SK-N-SH treated with all-trans-retinoic acid at 6 μM for 48 hours (cell line): ENCODE data around the gene FAM227A.

ENCODE experiments used
- ATAC-seq: fragments of 200-7000 bp; cut with Tn5 transposase; 3 replicates; pipeline ENCODE4 v1.9.1; 2020; ENCODE audit warnings: mild to moderate bottlenecking, moderate library complexity
- ARNTL ChIP-seq: fragments of 450-650 bp; formaldehyde crosslinking; IDR thresholded peaks from 2 replicates; pipeline ENCODE4 v1.5.0; 2020; ENCODE audit warnings: low read depth, mild to moderate bottlenecking, moderate library complexity, borderline replicate concordance
- BACH2 ChIP-seq: fragments of 250-450 bp; sonication (Bioruptor Pico); IDR thresholded peaks from 2 replicates; pipeline ENCODE4 v1.9.0; 2021; ENCODE audit warnings: mild to moderate bottlenecking, borderline replicate concordance
- ESRRG ChIP-seq: fragments of 250-450 bp; sonication (Bioruptor Pico); IDR thresholded peaks from 2 replicates; pipeline ENCODE4 v1.6.1; 2021; ENCODE audit warnings: mild to moderate bottlenecking
- GLIS3 ChIP-seq: fragments of 250-450 bp; sonication (Bioruptor Pico); IDR thresholded peaks from 2 replicates; pipeline ENCODE4 v1.5.0; 2020; ENCODE audit warnings: mild to moderate bottlenecking, moderate library complexity
- ISL1 ChIP-seq: fragments of 250-450 bp; sonication (Bioruptor Pico); IDR thresholded peaks from 2 replicates; pipeline ENCODE4 v2.1.2; 2022; ENCODE audit warnings: mild to moderate bottlenecking, moderate library complexity
- OSR1 ChIP-seq: fragments of 250-450 bp; sonication (Bioruptor Pico); IDR thresholded peaks from 2 replicates; pipeline ENCODE4 v1.8.0; 2022; ENCODE audit warnings: moderate library complexity, mild to moderate bottlenecking, inconsistent platforms
- TCF4 ChIP-seq: fragments of 250-450 bp; sonication (Bioruptor Pico); IDR thresholded peaks from 2 replicates; pipeline ENCODE4 v1.8.0; 2021; ENCODE audit warnings: mild to moderate bottlenecking, moderate library complexity, borderline replicate concordance
- TOX ChIP-seq: fragments of 250-450 bp; sonication (Bioruptor Pico); IDR thresholded peaks from 2 replicates; pipeline ENCODE4 v1.8.0; 2021; ENCODE audit warnings: mild to moderate bottlenecking, moderate library complexity, borderline replicate concordance
- ZC3H10 ChIP-seq: fragments of 250-450 bp; sonication (Bioruptor Pico); IDR thresholded peaks from 2 replicates; pipeline ENCODE4 v1.5.1; 2021; ENCODE audit warnings: mild to moderate bottlenecking, moderate library complexity
- ZFP3 ChIP-seq: fragments of 250-450 bp; sonication (Bioruptor Pico); IDR thresholded peaks from 2 replicates; pipeline ENCODE4 v1.5.0; 2020; ENCODE audit warnings: mild to moderate bottlenecking, moderate library complexity
- ZFP30 ChIP-seq: fragments of 450-650 bp; formaldehyde crosslinking; IDR thresholded peaks from 2 replicates; pipeline ENCODE4 v1.5.0; 2022; ENCODE audit warnings: mild to moderate bottlenecking, moderate library complexity
- ZNF565 ChIP-seq: fragments of 450-650 bp; formaldehyde crosslinking; conservative IDR thresholded peaks from 2 replicates; pipeline ENCODE4 v1.5.0; 2020; ENCODE audit warnings: low read depth, mild to moderate bottlenecking, moderate library complexity
- ZNF70 ChIP-seq: fragments of 450-650 bp; formaldehyde crosslinking; IDR thresholded peaks from 2 replicates; pipeline ENCODE4 v1.5.0; 2020; ENCODE audit warnings: mild to moderate bottlenecking, moderate library complexity
- ZNF8 ChIP-seq: fragments of 450-650 bp; formaldehyde crosslinking; IDR thresholded peaks from 2 replicates; pipeline ENCODE4 v1.5.0; 2020; ENCODE audit warnings: mild to moderate bottlenecking, moderate library complexity
- TF ChIP-seq, protein P1 (sequence below): fragments of 250-450 bp; sonication (Bioruptor Pico); IDR thresholded peaks from 2 replicates; pipeline ENCODE4 v1.8.0; 2021; ENCODE audit warnings: low read depth, mild to moderate bottlenecking, moderate library complexity, borderline replicate concordance
- TF ChIP-seq, protein P2 (sequence below): fragments of 250-450 bp; sonication (Bioruptor Pico); IDR thresholded peaks from 2 replicates; pipeline ENCODE4 v1.5.1; 2020; ENCODE audit warnings: low read depth, mild to moderate bottlenecking, moderate library complexity
- TF ChIP-seq, protein P3 (sequence below): fragments of 250-450 bp; sonication (Bioruptor Pico); IDR thresholded peaks from 2 replicates; pipeline ENCODE4 v1.8.0; 2020; ENCODE audit warnings: mild to moderate bottlenecking, moderate library complexity, borderline replicate concordance
- TF ChIP-seq, protein P4 (sequence below): fragments of 250-450 bp; sonication (Bioruptor Pico); IDR thresholded peaks from 2 replicates; pipeline ENCODE4 v1.5.0; 2020; ENCODE audit warnings: mild to moderate bottlenecking, moderate library complexity

The FAM227A gene

DNA sequence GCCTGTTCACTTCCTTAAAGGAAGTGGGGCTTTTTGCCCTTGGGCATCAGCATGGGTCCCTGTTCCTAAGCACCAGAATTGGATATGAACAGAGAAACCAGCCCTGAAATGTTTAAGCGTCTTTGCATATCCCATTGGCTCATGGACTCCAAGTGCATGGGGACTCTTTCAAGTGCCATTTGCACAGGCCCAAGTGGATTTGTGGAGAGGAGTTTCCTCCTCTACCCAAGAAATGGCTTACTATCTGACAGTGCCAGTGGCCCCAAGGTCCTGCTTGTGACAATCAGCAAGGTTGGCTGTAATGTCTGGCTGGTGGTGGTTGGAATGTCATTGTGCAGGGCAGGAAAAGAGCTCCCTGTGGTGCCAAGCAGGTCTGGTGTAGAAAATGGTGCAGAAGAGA, 29.6 kb upstream of the FAM227A start:
- ATAC-seq, result no peak
- TF ChIP-seq ZNF70, result no peak
- TF ChIP-seq ZNF8 (CRISPR knock-in tag), result no peak
- TF ChIP-seq, protein P1, sequence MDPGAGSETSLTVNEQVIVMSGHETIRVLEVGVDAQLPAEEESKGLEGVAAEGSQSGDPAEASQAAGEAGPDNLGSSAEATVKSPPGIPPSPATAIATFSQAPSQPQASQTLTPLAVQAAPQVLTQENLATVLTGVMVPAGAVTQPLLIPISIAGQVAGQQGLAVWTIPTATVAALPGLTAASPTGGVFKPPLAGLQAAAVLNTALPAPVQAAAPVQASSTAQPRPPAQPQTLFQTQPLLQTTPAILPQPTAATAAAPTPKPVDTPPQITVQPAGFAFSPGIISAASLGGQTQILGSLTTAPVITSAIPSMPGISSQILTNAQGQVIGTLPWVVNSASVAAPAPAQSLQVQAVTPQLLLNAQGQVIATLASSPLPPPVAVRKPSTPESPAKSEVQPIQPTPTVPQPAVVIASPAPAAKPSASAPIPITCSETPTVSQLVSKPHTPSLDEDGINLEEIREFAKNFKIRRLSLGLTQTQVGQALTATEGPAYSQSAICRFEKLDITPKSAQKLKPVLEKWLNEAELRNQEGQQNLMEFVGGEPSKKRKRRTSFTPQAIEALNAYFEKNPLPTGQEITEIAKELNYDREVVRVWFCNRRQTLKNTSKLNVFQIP (CRISPR knock-in tag), result no peak
- no peak for TF ChIP-seq ARNTL (CRISPR knock-in tag)
- no peak for TF ChIP-seq BACH2 (CRISPR knock-in tag)
- TF ChIP-seq, protein P2, sequence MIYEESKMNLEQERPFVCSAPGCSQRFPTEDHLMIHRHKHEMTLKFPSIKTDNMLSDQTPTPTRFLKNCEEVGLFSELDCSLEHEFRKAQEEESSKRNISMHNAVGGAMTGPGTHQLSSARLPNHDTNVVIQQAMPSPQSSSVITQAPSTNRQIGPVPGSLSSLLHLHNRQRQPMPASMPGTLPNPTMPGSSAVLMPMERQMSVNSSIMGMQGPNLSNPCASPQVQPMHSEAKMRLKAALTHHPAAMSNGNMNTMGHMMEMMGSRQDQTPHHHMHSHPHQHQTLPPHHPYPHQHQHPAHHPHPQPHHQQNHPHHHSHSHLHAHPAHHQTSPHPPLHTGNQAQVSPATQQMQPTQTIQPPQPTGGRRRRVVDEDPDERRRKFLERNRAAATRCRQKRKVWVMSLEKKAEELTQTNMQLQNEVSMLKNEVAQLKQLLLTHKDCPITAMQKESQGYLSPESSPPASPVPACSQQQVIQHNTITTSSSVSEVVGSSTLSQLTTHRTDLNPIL (CRISPR knock-in tag), result no peak
- TF ChIP-seq, protein P3, sequence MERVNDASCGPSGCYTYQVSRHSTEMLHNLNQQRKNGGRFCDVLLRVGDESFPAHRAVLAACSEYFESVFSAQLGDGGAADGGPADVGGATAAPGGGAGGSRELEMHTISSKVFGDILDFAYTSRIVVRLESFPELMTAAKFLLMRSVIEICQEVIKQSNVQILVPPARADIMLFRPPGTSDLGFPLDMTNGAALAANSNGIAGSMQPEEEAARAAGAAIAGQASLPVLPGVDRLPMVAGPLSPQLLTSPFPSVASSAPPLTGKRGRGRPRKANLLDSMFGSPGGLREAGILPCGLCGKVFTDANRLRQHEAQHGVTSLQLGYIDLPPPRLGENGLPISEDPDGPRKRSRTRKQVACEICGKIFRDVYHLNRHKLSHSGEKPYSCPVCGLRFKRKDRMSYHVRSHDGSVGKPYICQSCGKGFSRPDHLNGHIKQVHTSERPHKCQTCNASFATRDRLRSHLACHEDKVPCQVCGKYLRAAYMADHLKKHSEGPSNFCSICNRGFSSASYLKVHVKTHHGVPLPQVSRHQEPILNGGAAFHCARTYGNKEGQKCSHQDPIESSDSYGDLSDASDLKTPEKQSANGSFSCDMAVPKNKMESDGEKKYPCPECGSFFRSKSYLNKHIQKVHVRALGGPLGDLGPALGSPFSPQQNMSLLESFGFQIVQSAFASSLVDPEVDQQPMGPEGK, result no peak
- no peak for TF ChIP-seq TOX (CRISPR knock-in tag)
- no peak for TF ChIP-seq ZNF565 (CRISPR knock-in tag)
- TF ChIP-seq ISL1 (CRISPR knock-in tag), result no peak

DNA sequence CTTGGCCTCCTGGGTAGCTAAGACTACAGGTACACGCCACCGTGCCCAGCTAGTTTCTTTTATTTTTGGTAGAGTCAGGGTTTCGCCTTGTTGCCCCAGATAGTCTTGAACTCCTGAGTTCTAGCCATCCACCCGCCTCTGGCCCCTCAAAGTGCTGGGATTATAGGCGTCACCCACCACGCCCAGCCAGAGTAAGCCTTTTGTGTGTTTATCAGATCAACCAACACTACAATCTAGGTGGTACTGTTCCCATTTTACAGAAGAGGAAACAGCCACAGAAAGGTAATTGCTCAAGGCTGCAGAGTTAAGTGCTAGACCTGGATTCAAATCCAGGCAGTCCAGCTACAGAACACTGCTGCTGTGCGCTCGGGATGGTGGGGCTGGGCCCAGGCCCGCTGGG, 28.7 kb upstream of the FAM227A start:
- no peak for ATAC-seq
- TF ChIP-seq ARNTL (CRISPR knock-in tag), result no peak
- TF ChIP-seq TOX (CRISPR knock-in tag), result no peak
- no peak for TF ChIP-seq ZC3H10 (CRISPR knock-in tag)
- no peak for TF ChIP-seq ZFP3 (CRISPR knock-in tag)
- TF ChIP-seq BACH2 (CRISPR knock-in tag), result no peak
- no peak for TF ChIP-seq ZNF565 (CRISPR knock-in tag)
- TF ChIP-seq, protein P3, result no peak
- TF ChIP-seq OSR1, result no peak
- no peak for TF ChIP-seq ZFP30 (CRISPR knock-in tag)
- TF ChIP-seq GLIS3 (CRISPR knock-in tag), result no peak
- TF ChIP-seq, protein P4, sequence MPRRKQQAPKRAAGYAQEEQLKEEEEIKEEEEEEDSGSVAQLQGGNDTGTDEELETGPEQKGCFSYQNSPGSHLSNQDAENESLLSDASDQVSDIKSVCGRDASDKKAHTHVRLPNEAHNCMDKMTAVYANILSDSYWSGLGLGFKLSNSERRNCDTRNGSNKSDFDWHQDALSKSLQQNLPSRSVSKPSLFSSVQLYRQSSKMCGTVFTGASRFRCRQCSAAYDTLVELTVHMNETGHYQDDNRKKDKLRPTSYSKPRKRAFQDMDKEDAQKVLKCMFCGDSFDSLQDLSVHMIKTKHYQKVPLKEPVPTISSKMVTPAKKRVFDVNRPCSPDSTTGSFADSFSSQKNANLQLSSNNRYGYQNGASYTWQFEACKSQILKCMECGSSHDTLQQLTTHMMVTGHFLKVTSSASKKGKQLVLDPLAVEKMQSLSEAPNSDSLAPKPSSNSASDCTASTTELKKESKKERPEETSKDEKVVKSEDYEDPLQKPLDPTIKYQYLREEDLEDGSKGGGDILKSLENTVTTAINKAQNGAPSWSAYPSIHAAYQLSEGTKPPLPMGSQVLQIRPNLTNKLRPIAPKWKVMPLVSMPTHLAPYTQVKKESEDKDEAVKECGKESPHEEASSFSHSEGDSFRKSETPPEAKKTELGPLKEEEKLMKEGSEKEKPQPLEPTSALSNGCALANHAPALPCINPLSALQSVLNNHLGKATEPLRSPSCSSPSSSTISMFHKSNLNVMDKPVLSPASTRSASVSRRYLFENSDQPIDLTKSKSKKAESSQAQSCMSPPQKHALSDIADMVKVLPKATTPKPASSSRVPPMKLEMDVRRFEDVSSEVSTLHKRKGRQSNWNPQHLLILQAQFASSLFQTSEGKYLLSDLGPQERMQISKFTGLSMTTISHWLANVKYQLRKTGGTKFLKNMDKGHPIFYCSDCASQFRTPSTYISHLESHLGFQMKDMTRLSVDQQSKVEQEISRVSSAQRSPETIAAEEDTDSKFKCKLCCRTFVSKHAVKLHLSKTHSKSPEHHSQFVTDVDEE, result no peak
- TF ChIP-seq ZNF8 (CRISPR knock-in tag), result no peak
- no peak for TF ChIP-seq ESRRG (CRISPR knock-in tag)
- TF ChIP-seq, protein P1 (CRISPR knock-in tag), result no peak
- TF ChIP-seq TCF4 (CRISPR knock-in tag), result no peak
